HG03066 (cell line): ENCODE measurements around the gene PPP5C.
"Not testable (repeated sequence)": the region's sequence is repeated elsewhere in the genome, so short reads cannot be mapped to it uniquely, and the experiment has no call there.

ENCODE experiments used
- ATAC-seq: cut with Tn5 transposase; IDR thresholded peaks from one replicate; pipeline ENCODE4 v1.9.1; 2021; ENCODE audit warnings: low read depth; ENCODE audit not compliant: unreplicated experiment

PPP5C gene, protein sequence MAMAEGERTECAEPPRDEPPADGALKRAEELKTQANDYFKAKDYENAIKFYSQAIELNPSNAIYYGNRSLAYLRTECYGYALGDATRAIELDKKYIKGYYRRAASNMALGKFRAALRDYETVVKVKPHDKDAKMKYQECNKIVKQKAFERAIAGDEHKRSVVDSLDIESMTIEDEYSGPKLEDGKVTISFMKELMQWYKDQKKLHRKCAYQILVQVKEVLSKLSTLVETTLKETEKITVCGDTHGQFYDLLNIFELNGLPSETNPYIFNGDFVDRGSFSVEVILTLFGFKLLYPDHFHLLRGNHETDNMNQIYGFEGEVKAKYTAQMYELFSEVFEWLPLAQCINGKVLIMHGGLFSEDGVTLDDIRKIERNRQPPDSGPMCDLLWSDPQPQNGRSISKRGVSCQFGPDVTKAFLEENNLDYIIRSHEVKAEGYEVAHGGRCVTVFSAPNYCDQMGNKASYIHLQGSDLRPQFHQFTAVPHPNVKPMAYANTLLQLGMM

DNA sequence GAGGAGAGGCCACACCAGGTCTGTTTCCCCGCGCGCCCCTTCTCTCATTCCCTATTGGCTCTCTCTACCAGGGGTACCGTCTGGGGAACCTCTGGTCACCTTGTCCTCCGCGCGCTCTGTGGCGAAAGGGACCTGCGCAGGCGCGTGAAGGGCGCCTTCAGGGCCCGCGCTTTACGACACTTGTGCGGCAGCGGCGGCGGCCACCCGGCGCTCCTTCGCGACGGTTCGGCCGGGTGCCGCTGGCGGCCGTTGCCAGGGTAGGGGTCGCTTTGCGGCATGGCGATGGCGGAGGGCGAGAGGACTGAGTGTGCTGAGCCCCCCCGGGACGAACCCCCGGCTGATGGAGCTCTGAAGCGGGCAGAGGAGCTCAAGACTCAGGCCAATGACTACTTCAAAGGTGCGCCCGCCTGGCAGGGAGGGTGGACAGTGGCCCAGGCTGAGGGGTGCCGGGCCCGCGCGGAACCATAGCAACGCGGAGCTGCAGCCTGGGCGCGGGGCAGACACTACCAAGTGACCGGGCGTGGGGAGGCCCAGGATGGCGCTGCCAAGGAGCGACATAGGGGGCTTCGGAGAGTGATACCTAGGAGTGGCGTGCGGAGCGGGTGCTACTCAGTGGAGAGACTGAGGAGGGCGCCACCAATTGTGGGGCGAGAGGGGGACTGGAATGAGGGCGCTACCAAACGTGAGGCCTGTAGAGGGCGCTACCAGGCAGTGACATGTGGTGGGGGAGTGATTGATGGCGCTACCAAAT lies at the start of gene PPP5C:
TSS of gene PPP5C (plus strand) at position 267 of the 751 bp plus-strand sequence. CDS start at position 277, 10 bp downstream.
- peak; percentile 48 for ATAC-seq

GRCh38 chr19:46297700-46298478 lies 49.0 kb upstream of the PPP5C start:
- no peak for ATAC-seq

- ATAC-seq, result no peak
These were observed 48.3 kb upstream of the PPP5C start for GRCh38 chr19:46298479-46299003.

- ATAC-seq, result no peak
These were observed 47.8 kb upstream of the PPP5C start for GRCh38 chr19:46299004-46299509.

DNA sequence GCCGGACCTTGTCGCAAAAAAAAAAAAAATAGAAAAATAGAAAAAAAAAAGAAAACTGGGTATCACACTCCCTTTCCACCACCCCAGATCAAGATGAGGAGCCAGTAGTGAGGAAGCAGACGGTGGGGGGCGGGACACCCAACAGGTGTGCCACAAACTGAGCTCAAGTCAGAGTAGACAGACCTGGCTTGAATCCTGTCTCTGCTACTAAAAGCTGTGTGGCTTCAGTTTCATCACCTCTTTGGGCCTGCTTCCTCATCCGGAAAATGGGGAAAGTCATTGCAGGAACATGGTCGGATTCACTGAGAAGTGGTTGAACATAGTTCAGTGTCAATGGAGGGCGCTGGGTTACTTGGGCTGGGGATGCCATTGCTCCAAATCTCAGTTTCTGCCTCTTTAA lies 47.2 kb upstream of the PPP5C start:
- ATAC-seq, result no peak

DNA sequence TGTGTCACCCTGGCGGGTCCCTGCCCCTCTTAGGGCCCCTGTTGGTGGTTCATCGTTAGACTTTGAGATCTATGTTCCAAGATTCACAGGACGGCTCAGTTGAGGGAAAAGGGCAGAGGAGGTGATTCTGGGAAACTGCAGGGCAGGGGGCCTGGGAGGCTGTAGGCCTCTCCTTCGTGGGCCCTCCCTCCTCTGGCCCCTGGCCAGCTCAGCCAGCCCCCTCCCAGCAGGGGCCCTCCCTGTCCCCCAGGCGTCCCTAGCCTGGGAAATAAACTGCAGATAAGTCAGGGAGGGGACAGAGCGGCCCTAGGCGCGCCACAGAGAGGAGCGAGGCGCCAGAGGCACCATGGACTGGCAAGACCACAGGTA lies 43.6 kb upstream of the PPP5C start:
- no peak for ATAC-seq

DNA sequence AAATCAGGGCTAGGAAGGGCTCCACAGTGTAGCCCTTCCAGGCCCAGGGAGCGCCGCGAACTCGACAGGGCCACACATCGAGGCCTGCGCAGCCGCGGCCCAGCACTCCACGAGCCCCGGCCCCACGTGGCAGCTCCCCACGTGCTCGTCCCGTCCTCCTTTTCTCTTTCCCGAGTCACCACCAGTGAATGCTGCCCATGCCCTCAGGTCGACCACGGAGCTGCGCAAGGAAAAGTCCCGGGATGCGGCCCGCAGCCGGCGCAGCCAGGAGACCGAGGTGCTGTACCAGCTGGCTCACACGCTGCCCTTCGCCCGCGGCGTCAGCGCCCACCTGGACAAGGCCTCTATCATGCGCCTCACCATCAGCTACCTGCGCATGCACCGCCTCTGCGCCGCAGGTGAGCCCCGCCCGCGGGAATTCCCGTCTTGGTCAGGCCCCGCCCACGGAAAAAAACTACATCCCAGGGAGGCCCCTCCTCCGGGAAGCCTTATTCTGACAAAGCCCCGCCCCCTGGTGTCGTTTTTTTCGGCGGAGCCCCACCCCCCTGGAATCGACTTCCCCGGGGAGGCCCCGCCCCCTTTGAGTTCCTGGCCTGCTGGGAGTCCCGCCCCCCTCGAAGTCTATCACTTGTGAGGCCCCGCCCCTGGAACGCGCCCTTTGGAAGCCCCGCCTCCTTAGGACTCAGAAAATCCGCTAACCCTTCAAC lies 43.0 kb upstream of the PPP5C start:
- ATAC-seq, result no peak

GRCh38 chr19:46306501-46306900 lies 40.4 kb upstream of the PPP5C start:
- no peak for ATAC-seq

GRCh38 chr19:46308510-46308909 lies 38.4 kb upstream of the PPP5C start:
- no peak for ATAC-seq

DNA sequence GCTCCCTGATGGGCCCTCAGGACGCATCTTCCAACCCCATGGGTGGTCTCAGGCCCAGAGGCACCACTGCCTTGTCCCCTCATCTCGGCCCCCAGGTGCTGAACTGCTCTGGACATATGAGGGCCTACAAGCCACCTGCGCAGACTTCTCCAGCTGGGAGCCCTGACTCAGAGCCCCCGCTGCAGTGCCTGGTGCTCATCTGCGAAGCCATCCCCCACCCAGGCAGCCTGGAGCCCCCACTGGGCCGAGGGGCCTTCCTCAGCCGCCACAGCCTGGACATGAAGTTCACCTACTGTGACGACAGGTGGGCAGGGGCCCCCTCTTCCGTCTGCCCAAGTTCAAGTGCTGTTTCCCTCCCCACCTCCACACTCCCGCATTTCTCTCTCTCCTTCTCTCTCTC lies 37.8 kb upstream of the PPP5C start:
- no peak for ATAC-seq

DNA sequence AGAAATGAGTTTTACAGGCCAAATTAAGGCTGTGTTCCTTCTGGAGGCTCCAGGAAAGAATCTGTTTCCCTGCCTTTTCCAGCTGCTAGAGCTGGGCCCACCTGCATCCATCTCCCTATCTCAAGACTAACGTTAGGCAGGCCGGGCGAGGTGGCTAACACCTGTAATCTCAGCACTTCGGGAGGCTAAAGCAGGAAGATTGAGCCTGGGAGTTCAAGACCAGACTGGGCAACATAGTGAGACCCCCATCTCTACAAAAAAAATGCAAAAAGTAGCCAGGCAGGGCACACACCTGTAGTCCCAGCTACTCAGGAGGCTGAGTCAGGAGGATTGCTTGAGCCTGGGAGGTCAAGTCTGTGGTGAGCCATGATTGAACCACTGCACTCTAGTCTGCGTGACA lies 35.4 kb upstream of the PPP5C start:
- ATAC-seq, result no peak

DNA sequence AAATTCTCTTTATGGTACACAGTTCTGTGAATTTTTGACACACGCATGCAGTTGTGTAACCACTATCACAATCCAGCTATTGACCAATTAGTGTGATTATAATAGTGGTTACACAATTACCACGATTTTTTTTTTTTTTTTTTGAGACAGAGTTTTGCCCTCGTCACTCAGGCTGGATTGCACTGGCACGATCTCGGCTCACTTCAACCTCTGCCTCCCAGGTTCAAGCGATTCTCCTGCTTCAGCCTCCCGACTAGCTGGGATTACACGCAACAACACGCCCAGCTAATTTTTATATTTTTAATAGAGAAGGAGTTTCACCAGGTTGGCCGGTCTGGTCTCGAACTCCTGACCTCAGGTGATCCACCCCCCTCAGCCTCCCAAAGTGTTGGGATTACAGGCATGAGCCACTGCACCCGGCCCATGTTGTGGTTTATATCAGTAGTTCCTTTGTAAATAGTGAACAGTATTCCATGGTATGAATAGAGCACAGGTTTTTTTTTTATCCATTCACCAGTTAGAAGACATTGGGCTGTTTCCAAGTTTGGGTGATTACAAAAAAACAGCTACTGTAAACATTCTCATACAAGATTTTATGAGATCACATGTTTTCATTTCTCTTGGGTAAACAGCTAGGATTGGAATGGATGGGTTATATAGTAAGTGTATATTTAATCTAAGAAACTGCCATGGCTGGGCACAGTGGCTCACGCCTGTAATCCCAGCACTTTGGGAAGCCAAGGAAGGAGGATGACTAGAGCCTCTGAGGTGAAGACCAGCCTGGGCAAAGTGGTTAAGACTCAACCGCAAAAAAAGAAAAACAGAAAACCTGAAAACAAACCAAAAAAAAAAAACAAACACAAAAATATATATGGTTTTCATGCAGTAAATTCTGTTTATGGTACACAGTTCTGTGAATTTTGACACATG lies 33.1 kb upstream of the PPP5C start:
- ATAC-seq, result not testable (repeated sequence)

- ATAC-seq, result no peak
These were observed 29.5 kb upstream of the PPP5C start for GRCh38 chr19:46317339-46317738.

DNA sequence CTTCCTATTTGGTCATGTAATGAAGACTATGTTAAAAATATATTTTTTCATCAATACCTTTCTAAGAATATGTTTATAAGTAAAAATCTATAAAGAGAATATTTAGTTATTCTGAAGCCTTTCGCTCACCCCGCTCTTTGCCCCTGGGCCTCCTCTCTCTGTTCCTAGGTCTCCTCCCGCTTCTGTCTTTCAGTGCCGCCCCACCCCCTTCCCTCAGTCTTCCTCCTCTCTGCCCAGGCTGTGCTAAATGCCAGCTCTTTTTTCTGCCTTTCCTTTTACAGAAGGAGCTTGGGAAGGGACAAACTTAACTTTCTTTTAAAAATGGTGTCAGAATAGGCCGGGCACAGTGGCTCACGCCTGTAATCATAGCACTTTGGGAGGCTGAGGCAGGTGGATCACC lies 27.3 kb upstream of the PPP5C start:
- ATAC-seq, result no peak

- ATAC-seq, result no peak
These were observed 26.3 kb upstream of the PPP5C start for GRCh38 chr19:46320559-46320958.

DNA sequence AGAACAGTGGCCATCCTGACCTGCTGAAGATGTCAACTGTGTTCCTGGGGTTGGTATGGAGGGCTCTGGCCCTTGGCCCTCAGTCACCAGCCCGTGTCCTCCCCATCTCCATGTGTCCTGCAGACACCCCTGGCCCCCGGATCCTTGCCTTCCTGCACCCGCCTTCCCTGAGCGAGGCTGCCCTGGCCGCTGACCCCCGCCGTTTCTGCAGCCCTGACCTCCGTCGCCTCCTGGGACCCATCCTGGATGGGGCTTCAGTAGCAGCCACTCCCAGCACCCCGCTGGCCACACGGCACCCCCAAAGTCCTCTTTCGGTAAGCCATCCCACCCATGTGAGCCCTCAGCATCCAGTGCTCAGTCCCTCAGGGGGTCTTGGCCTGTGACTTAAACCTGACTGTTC lies 25.2 kb upstream of the PPP5C start:
- ATAC-seq, result no peak

DNA sequence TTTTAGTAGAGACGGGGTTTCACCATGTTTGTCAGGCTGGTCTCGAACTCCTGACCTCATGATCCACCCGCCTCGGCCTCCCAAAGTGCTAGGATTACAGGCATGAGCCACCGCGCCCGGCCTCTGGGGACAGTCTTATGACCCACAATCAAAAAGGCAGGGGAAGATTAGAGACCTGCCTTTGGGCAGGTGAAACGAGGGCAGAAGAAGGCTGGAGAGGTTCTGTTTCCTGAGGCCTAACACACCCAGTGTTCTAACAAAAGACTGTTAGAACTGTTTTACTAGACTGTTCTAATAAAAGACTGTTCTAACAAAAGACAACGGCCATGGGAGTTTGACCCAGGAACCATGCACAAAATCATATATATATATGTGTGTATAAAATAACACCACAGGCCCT lies 23.7 kb upstream of the PPP5C start:
- ATAC-seq, result not testable (repeated sequence)

- ATAC-seq, result no peak
These were observed 22.6 kb upstream of the PPP5C start for GRCh38 chr19:46324277-46324676.

- no peak for ATAC-seq
These were observed 20.3 kb upstream of the PPP5C start for GRCh38 chr19:46326608-46327007.
